ENCODE results near the gene ADSL.
A peak's percentile ranks its signal among the peaks of the same experiment; 100 is the strongest.

The ADSL gene

GRCh38 chr22:40326905-40327735 is 19.2 kb upstream of the ADSL start:
- no peak for DNase-seq (ENCODE audit: low read depth, low spot score)

DNA sequence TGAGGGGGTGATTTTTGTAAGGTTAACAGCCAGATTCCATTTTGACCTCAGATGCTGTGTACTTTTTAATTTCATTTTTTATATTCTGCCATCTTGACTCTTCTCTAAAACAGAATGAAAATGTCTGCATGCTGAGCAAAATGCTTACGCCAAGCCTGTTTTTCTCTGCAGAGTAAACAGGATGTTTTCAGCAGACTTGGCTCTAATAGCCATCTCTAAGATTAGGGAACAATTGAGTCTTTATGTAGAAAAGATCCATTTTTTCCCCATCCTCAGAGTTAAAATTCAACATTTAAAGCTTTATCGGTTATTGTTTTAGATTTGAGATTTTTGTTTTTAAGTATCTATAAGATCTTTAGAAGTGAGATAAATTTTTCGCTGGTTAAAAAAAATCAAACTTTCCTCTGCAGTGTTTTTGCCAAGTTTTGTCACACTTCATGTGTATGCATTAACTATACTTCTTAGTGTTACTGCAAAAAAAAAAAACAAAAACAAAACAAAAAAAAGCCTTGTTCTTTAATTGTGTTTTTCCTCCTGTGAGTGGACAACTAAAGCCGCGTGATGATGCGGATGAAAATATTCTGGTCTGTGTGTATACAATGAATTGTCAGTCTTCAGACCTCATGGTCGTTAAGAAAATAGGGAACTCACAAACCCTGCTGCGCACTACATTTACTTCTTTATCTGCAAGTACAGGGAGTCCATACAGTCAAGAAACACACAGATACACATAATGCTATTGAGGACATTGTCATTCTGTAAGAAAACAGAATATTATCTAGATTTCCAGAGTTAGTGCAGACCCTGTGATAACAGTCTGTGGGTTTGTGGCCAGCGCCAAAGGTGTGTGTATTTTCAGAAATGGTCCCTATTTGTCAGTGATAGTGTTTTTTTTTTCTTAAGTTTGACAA is 17.5 kb upstream of the ADSL start:
- DNase-seq (ENCODE audit: low read depth, low spot score) = no peak

GRCh38 chr22:40329466-40329865 is 16.8 kb upstream of the ADSL start:
- DNase-seq (ENCODE audit: low read depth, low spot score) = no peak

DNA sequence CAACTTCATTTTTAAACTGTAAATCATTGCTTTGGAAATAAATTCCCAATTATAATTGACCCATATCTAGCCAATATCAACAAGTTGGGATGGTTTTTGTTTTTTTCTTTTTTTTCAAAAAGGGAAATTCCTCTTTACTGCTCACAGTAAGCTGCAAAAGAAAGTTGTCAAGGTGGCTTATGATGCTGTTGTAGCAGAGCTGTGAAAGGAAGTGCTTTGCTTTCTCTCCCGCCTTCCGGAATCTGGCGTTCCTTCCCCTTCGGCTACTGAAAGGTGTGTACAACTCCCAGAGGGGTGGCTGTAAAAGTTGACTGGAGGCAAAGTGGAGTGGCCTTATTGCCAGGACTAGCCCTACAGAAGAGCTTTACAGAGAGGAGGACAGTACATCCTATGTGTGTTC is 16.2 kb upstream of the ADSL start:
- no peak for DNase-seq (ENCODE audit: low read depth, low spot score)

DNA sequence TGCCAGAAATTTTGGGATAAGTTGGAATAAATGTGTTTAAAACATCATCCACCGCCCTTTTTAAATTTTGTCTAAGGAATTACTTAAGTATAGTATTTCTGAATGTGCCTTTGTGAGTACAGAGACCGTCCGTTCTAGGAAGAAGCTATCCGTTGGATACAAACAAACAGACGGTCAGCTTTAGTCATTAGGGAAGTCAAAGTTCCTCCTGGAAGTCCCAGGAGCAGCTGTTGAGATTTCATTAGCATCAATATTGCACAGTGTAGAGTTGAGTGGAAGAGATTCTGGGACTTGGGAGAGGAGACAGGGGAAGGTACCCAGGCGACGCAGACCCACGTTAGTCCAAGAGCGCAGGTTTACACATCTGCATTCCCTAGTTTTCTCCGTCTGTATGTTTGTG is 15.7 kb upstream of the ADSL start:
- DNase-seq (ENCODE audit: low read depth, low spot score) = no peak

DNA sequence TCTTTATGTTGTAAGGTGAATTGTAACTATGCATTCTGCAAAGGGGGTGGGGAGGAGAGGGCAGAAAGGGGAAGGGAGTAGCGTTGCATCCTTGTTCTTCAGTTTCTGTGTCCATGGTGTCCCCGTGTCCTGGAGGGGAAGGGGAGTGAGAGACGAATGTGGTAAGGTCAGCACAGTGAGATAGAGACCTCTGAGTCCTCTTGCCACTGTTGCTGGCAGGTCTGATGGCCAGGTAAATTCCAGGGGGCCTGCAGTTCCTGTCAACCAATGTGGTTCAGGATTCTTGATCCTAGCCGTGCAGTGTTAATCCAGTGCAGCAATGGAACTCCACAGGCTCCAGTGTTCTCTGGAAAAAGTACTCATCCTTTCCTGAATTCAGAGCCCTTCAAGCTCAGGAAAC is 14.6 kb upstream of the ADSL start:
- no peak for DNase-seq (ENCODE audit: low read depth, low spot score)

DNA sequence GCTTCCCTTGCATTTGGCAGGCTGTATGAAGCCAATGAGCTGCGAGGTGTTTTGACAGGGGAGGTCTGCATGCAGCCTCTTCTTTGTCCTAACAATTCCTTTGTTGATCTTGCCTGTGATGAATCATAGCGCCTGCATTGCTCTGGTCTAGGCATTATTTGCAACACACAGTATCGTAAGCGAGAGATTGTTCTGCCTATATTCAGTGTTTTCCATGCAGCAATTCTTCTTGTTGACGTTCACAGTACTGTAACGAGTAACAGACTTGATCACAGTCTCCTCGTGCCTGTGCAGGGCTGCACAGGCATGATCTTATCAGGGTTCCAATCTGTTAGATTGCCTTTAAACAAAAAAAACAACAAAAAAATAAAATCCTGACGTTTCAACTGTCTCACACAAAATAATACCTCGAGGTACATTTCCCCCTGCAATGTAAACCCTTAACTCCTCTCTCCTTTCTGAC is 13.9 kb upstream of the ADSL start:
- no peak for DNase-seq (ENCODE audit: low read depth, low spot score)

DNA sequence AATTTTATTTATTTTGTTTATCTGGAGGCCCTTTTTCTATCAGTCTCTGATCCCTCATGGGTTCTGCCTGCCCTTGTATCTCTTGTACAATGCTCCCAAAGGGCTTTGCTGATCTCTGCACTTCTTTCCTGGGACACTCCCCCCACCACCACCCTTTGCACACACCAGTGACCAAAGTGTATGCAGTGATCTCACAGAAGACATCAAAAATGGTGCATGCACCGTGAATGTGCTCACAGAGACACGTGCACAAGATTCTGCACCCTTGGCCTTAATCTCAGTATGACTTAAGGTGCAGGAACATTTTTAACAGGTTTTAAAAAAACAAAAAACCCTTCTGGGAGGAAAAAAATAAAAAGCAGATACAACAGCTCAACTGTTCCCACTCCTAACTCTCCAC is 12.2 kb upstream of the ADSL start:
- DNase-seq (ENCODE audit: low read depth, low spot score) = no peak

DNA sequence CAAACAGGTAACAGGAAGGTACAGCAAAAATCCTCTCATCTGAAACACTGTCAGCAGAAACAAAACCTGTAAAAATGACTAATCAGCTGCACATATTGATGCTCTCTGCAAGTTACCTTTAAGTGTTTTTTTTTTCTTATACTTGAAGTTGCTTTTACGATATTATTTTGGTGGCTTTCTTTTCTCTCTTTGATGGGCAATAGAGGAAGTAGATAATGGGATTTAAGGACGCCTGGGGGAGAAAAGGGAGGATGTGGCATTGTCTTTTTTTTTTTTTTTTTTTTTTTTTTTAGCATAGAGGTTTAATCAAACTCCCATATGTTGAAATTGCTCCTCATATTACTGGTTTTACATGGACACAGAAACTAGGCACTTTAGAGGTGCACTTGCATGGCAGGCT is 11.4 kb upstream of the ADSL start:
- DNase-seq (ENCODE audit: low read depth, low spot score) = no peak

- DNase-seq (ENCODE audit: low read depth, low spot score) = no peak
Measured at GRCh38 chr22:40335358-40335757, 10.9 kb upstream of the ADSL start.

- DNase-seq (ENCODE audit: low read depth, low spot score) = no peak
Measured at GRCh38 chr22:40340044-40340443, 6.3 kb upstream of the ADSL start.

DNA sequence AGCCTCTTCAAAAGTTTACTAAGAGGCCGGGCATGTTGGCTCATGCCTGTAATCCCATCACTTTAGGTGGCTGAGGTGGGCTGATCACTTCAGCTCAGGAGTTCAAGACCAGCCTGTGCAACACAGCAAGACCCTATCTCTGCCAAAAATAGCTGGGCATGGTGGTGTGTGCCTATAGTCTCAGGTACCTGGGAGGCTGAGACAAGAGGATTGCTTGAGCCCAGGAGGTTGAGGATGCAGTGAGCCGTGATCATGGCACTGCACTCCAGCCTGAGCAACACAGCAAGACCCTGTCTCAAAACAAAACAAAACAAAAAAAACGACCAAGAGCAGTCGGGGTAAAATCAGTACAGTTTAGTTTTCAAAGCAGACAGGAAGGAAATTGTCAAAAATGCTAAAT is 4.7 kb upstream of the ADSL start:
- no peak for DNase-seq (ENCODE audit: low read depth, low spot score)

GRCh38 chr22:40342521-40342920 is 3.8 kb upstream of the ADSL start:
- DNase-seq (ENCODE audit: low read depth, low spot score) = no peak

- peak; percentile 19 for DNase-seq (ENCODE audit: low read depth, low spot score)
Measured at GRCh38 chr22:40345271-40345670, 1.0 kb upstream of the ADSL start.

DNA sequence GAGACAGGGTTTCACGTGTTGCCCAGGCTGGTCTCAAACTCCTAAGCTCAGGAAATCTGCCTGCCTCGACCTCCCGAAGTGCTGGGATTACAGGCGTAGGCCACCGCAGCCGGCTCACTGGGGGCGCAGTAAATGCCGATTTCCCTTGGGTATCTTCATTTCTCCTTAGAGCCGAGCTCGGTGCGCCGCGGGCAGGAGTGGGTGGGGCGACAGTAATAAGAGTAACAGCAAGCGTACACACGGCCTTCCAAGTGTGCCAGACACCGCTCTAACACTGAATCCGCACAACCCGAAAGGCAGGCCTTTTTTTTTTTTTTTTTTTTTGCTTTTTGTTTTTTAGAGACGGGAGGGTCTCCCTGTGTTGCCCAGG is 500 bp upstream of the ADSL start:
- no peak for DNase-seq (ENCODE audit: low read depth, low spot score)

DNA sequence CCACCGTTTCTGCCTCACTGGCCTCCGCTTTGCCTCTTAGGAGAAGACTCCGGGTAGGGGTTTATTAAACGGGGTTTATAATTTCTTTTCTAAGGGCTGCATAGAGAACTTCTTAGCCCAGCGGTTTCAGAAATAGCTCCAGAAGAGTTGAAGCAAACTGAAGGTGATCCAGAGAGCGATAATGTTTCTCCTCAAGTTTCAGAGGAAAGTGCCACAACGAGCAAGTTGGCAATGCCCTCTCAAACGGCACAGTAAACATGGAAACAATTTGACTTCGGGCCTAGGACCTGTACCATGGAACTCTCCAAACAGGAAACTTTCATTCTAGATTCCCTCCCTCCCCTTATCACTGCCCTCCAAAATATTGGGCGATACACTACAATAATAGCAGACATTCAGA is 1.0 kb downstream of the ADSL start:
- DNase-seq (ENCODE audit: low read depth, low spot score) = no peak

- DNase-seq (ENCODE audit: low read depth, low spot score) = peak; percentile 49
Measured at GRCh38 chr22:40348025-40348658, 1.8 kb downstream of the ADSL start.

GRCh38 chr22:40352763-40353162 is 6.5 kb downstream of the ADSL start:
- no peak for DNase-seq (ENCODE audit: low read depth, low spot score)

DNA sequence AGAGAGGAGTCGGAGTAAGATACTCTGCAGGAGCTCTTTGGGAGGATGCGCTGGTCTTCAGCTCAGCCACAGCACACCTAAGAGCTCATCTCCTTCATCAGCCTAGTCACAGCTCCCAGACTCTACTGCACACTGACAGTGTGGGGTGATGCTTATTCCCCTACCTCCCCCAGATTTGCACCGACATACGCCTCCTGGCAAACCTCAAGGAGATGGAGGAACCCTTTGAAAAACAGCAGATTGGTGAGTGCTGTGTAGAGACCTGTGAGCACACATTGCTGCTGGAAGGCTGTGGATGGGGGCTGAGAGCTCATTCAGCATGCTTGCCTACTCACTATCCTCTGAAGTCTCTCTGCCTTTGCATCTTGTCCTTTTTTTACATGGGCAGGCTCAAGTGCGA is 14.8 kb downstream of the ADSL start:
- DNase-seq (ENCODE audit: low read depth, low spot score) = no peak

GRCh38 chr22:40363059-40363458 is 16.8 kb downstream of the ADSL start:
- no peak for DNase-seq (ENCODE audit: low read depth, low spot score)

DNA sequence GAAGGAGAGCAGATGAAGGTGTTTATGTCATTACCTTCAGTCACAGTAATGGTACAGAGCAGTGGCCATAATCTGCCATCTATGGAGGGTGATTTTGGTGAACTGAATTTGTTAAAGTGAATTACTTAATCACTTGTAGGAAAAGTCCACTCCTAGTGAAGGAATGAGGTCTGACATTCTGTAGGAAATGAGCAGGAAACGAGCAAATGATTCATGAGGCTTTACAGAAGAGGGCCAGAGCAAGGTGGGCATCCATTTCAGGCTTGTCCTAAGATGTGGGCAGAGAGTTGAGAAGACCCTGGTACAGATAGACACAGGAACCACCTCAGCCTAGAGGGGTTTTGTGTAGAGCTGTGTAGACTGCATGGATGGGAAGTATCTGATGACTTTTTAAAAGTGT is 18.1 kb downstream of the ADSL start:
- no peak for DNase-seq (ENCODE audit: low read depth, low spot score)

DNA sequence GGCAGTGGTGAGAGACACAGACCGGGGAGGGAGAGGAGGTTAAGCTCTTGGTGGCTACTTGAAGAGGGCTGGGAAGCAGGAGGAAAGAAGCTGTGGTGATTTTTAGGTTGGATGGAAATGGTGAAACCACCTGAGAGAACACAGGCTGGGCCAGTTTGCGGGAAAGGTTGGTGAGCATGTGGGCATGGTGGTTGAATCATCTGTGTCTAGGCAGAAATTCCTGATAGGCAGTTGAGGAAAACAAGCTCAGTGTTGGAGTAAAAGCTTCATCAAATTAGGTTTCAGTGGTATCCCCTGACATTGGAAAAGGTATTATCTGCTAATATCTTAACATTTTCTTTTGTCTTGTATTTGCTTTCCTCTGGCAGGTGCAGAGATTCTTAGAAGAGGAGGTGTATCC is 19.8 kb downstream of the ADSL start:
- no peak for DNase-seq (ENCODE audit: low read depth, low spot score)

Measured in ELF-1 (cell line).